BLaER1 (cell line): ENCODE measurements around the gene LZTFL1.

Experiments used
- H3K27ac ChIP-seq: shearing (Covaris generic); formaldehyde crosslinking; 2 replicates; pipeline ENCODE4 v1.8.1; 2022
- H3K27me3 ChIP-seq: shearing (Covaris generic); formaldehyde crosslinking; 2 replicates; pipeline ENCODE4 v1.8.1; 2022
- H3K36me3 ChIP-seq: shearing (Covaris generic); formaldehyde crosslinking; 2 replicates; pipeline ENCODE4 v1.8.1; 2022
- H3K4me1 ChIP-seq: shearing (Covaris generic); formaldehyde crosslinking; 2 replicates; pipeline ENCODE4 v1.8.1; 2022
- H3K4me2 ChIP-seq: shearing (Covaris generic); formaldehyde crosslinking; 2 replicates; pipeline ENCODE4 v1.8.1; 2022
- H3K4me3 ChIP-seq: shearing (Covaris generic); formaldehyde crosslinking; 2 replicates; pipeline ENCODE4 v1.8.1; 2022
- H3K9ac ChIP-seq: shearing (Covaris generic); formaldehyde crosslinking; 2 replicates; pipeline ENCODE4 v1.8.1; 2022
- H3K9me3 ChIP-seq: shearing (Covaris generic); formaldehyde crosslinking; 2 replicates; pipeline ENCODE4 v1.8.1; 2022
- H4K20me1 ChIP-seq: shearing (Covaris generic); formaldehyde crosslinking; 2 replicates; pipeline ENCODE4 v1.8.1; 2022
- Cebpa-rat ChIP-seq: shearing (Covaris generic); IDR thresholded peaks from 2 replicates; pipeline ENCODE4 v1.8.1; 2022

Gene LZTFL1

DNA sequence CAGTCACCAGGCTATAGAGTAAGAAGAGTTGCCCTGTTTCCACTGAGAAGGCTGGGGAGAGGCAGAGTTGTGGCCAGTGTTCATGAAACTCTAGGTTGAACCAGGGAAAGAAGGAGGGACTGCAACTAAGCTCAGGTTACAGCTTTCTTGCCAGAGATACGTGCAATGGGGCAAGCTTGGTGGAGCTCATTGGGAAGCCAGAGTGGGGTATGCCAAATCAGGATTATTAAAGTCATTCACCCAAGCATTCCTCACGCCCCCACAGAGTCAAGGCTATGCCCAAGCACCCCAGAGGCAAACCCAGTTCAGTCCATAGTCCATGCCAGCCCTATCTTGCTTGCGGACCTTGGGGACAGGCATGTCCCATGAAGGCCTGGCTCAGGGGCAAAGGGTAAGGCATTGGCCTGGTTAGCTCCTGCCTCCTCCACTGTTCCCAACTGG lies 63.1 kb downstream of the LZTFL1 start:
- no peaks in the 10 kb centered on the region for H3K27me3 ChIP-seq
- H3K27ac ChIP-seq = no peak overlapping the region
- no peak overlapping the region for H3K4me3 ChIP-seq
- no peaks in the 10 kb centered on the region for H4K20me1 ChIP-seq
- H3K9me3 ChIP-seq = no peaks in the 10 kb centered on the region
- H3K9ac ChIP-seq = no peak overlapping the region
- no peaks in the 10 kb centered on the region for H3K36me3 ChIP-seq
- TF ChIP-seq Cebpa-rat = no peak
- H3K4me1 ChIP-seq = no peaks in the 10 kb centered on the region
- no peak overlapping the region for H3K4me2 ChIP-seq

DNA sequence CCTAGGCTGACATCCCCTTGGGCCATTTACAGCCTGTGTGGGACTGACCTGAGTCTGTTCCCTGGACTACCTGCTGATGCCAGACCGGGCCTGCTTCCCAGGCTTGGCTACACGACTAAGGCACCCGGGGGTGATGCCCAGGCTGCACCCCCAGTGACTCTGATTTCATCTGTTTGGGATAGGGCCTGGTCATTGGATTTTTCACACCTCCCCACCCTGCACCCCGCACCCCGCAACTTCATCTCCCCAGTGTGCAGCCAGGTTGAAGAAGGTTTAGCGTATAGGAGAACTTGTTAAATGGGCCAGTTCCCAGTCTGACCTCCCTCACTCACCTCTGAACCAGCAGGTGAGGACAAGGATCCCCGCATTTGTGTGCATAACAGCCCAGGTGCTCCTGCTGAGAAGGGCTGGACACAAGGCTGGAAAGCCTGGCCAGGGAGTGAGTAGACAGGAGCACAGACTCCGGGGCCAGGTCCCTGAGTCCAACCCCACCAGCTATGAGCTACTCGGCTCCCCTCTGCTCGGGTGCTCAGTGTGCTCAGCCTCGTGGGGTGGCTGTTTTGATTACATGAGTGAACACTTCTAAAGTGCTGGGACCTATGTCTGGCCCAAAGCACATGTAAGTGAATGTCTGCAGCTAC lies 64.1 kb downstream of the LZTFL1 start:
- Histone ChIP-seq H3K9ac (no peak overlapping the region), H3K4me3 (no peak overlapping the region), H3K36me3 (no peaks in the 10 kb centered on the region), H3K9me3 (no peaks in the 10 kb centered on the region), H3K27me3 (no peaks in the 10 kb centered on the region), H3K4me2 (no peak overlapping the region), H3K27ac (no peak overlapping the region), H4K20me1 (no peaks in the 10 kb centered on the region), H3K4me1 (peaks cover 2% of the 10 kb centered on the region; the same call in 1 of the 2 replicates)
- TF ChIP-seq Cebpa-rat = no peak

DNA sequence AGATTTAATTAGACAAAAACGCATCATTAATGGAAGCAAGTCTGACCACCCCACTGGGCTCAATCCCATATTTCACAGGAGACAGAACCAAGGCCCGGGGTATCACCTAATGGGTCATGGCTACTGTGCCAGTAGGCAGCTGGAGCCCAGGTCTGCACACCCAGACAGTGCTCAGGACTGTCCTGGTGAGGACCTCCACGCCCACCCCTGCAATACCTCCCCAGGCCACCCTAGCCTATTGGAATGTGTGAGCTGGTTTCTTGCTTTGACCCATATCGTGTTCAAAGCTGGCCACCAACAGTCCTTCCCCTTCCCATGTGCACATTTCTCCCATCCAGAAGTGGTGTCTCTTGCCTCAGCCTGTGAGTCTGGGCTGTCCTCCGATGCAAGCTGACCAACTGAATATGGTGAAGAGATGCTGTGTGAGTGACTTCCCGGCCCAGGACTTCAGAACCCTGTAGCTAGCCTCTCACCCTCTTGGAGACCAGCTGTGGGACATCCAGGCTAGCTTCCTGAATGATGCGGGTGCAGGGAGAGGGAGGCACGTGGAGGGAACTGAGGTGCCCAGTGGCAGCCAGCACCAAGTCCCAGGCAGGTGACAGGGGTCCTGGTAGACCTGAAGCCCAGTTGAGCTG lies 64.7 kb downstream of the LZTFL1 start:
- no peak overlapping the region for H3K4me3 ChIP-seq
- H3K4me1 ChIP-seq = peaks cover 8% of the 10 kb centered on the region; the same call in 1 of the 2 replicates
- no peak for TF ChIP-seq Cebpa-rat
- no peak overlapping the region for H3K4me2 ChIP-seq
- no peak overlapping the region for H3K27ac ChIP-seq
- no peaks in the 10 kb centered on the region for H3K36me3 ChIP-seq
- no peaks in the 10 kb centered on the region for H3K27me3 ChIP-seq
- H4K20me1 ChIP-seq = no peaks in the 10 kb centered on the region
- no peaks in the 10 kb centered on the region for H3K9me3 ChIP-seq
- H3K9ac ChIP-seq = no peak overlapping the region

DNA sequence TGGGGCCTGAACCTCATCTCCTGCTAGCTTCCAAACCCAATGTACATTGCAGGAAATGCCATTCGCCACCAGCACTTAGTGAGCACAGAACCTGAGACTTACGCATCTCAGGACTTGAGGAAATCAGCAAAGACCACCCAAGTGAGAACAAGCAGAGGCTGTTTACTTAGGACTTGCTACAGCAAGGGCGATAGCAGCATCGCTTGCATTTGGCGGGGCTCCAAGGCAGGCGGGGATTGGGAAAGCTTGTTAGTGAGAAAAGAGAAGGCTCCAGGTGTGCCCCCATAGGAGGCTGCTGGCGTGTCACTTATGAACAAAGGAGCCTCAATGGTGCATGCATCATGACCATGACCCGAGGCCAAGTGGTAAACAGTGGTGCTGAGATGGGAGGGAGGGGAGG lies 65.3 kb downstream of the LZTFL1 start:
- H3K27me3 ChIP-seq = no peaks in the 10 kb centered on the region

DNA sequence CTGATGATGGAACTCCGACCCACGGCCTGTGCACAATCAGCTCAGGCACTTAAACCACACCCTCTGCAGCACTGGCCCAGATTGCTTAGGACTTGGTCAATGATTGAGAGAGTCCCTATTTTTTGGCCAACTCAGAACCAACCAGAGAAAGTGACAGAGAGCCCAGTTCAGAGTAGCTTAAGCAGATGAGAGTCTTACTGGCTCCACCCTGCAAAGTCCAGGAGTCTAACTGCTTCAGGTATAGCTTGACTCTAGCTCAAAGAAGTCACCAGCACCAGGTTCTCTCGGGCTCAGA lies 65.7 kb downstream of the LZTFL1 start:
- no peaks in the 10 kb centered on the region for H3K36me3 ChIP-seq
- no peaks in the 10 kb centered on the region for H4K20me1 ChIP-seq
- no peak overlapping the region for H3K4me3 ChIP-seq
- peaks cover 8% of the 10 kb centered on the region; the same call in 1 of the 2 replicates for H3K4me1 ChIP-seq
- H3K4me2 ChIP-seq = no peak overlapping the region
- H3K27me3 ChIP-seq = no peaks in the 10 kb centered on the region
- H3K9ac ChIP-seq = no peak overlapping the region
- no peak for TF ChIP-seq Cebpa-rat
- no peaks in the 10 kb centered on the region for H3K9me3 ChIP-seq
- H3K27ac ChIP-seq = no peak overlapping the region

More for the DNA sequence above, 65.3 kb downstream of the LZTFL1 start:
- Histone ChIP-seq H3K4me3 (no peak overlapping the region), H3K36me3 (no peaks in the 10 kb centered on the region), H3K9me3 (no peaks in the 10 kb centered on the region), H3K4me2 (no peak overlapping the region), H4K20me1 (no peaks in the 10 kb centered on the region), H3K27ac (no peak overlapping the region), H3K9ac (no peak overlapping the region), H3K4me1 (peaks cover 8% of the 10 kb centered on the region; the same call in 1 of the 2 replicates)
- no peak for TF ChIP-seq Cebpa-rat

DNA sequence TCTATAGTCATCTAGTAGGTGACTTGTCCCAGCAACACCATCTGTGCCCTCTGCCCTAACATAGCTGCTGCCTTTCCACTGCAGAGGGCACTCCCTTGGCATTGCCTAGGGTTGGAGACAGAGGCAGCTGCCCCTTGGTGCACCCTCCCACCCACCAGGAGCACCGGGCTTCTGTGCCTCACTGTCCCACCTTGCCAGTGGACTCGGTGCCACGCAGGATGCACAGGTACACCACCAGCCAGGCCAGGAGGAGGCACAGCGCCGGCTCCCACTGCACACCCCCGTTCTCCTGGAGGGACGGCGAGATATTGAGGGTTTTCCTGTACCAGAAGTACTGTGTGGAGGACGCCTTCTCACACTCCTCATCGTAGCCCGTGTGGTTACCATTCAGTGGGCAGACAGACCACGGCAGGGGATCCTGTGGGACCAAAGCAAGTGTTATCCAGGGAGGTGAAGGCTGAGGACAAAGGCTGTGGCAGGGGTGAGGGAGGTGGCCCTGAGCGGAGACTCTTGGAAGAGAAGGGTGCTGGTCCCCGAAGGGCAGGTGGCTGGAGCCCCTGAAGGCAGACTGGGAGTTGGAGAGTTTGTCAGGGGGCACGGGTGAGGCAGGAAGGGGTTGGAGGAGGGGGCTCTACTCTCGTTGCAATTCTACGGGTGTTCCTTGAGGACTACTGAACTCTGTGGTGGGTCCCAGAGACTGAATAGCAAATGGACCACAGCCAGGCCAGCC lies 66.2 kb downstream of the LZTFL1 start:
- no peak overlapping the region for H3K27ac ChIP-seq
- H3K9me3 ChIP-seq = no peaks in the 10 kb centered on the region
- H3K27me3 ChIP-seq = no peaks in the 10 kb centered on the region
- H4K20me1 ChIP-seq = no peaks in the 10 kb centered on the region
- no peak overlapping the region for H3K9ac ChIP-seq
- H3K4me3 ChIP-seq = no peak overlapping the region
- peaks cover 8% of the 10 kb centered on the region; the same call in 1 of the 2 replicates for H3K4me1 ChIP-seq
- H3K36me3 ChIP-seq = no peaks in the 10 kb centered on the region
- no peak for TF ChIP-seq Cebpa-rat
- H3K4me2 ChIP-seq = no peak overlapping the region

DNA sequence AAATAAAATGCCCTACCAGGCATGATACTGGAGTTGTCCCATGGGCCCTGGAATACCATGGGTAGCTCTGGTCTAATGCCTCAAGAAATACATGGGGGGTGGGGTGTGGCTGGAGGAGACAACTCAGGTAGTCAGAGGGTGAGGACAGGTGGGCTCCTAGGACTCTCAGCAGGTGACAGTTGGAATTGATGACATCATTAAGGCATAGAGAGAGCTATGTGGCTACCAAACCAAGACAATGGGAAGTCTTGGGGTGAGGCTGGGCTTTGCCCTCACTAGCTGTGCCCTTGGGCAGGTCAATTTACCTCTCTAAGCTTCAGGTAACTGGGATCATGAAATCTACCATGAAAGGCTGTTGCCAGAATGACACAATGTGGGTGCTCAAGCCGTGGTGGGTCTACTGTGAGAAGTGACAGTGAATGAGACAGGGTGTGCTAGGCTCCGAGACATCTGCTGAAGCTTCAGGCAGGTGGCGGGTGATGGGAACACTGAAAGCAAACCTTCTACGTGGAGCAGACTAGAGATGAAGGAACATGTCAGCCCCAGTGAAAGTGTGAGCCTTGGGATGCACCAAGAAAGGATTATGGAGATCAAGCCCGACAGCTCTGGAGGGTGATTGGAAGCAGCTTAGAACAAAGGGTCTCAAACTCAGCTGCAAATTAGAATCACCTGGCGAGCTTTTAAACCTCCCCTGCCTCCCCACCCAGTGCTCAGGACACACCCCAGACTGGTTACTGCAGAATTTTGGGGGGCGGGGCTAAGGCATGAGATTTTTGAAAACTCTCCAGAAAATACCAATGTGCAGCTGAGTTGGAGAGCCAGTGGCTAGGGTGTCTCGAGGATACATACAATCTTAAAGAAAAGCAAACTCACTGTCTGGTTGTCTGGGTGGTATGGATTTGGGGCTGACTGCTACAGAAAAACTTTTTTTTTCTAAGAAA lies 67.1 kb downstream of the LZTFL1 start:
- H3K9ac ChIP-seq = no peak overlapping the region
- no peaks in the 10 kb centered on the region for H4K20me1 ChIP-seq
- no peak overlapping the region for H3K4me2 ChIP-seq
- no peaks in the 10 kb centered on the region for H3K9me3 ChIP-seq
- no peaks in the 10 kb centered on the region for H3K36me3 ChIP-seq
- no peak overlapping the region for H3K4me3 ChIP-seq
- no peaks in the 10 kb centered on the region for H3K27me3 ChIP-seq
- no peak overlapping the region for H3K27ac ChIP-seq
- no peak for TF ChIP-seq Cebpa-rat
- H3K4me1 ChIP-seq = peaks cover 8% of the 10 kb centered on the region; the same call in 1 of the 2 replicates

DNA sequence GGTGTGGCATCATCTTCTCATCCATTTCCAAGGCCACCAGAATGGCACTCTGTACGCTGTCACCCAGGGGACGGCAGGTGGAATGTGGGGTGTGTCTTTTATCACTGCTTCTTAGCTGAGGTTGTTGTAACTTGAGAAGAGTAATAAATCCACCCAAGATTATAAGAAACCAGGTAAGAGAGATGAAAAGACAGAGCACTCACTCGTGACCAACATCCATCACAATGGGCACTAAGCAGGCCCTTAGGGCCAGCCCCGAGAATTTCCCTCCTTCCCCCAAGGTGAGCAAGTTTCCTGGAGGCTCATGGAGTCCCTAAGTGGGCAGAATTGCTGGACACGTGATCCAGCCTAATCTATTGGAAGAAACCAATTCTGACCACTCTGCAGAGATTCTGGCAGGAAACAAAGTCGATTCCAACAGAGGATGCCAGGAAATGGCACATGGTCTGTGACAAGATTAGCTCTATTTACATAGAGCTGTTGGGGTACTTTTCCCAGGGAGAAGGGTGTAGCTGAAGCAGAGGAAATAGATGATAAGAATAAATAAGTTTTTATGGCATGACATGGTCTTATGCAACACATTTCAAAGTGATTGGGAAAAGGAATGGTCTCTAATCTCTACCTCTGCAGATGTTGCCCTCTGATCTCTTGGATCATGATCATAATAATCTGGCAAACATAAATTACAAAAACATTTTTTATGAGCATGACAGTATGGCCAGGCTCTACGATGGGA lies 68.0 kb downstream of the LZTFL1 start:
- H3K27ac ChIP-seq = no peak overlapping the region
- H3K9me3 ChIP-seq = no peaks in the 10 kb centered on the region
- H3K36me3 ChIP-seq = no peaks in the 10 kb centered on the region
- no peaks in the 10 kb centered on the region for H4K20me1 ChIP-seq
- H3K4me1 ChIP-seq = peaks cover 8% of the 10 kb centered on the region; the same call in 1 of the 2 replicates
- H3K9ac ChIP-seq = no peak overlapping the region
- no peak overlapping the region for H3K4me2 ChIP-seq
- no peak for TF ChIP-seq Cebpa-rat
- no peak overlapping the region for H3K4me3 ChIP-seq
- no peaks in the 10 kb centered on the region for H3K27me3 ChIP-seq
